HuH-7 (cell line): Measurements from ENCODE around the gene ZBTB4.

Experiments used
- DNase-seq: peaks from one replicate; pipeline ENCODE4 v3.0.0; 2011; ENCODE audit warnings: low spot score

Gene ZBTB4

GRCh38 chr17:7421186-7421585, 58.2 kb downstream of the ZBTB4 start:
- DNase-seq = no peak

GRCh38 chr17:7419819-7420610, 59.4 kb downstream of the ZBTB4 start, which contains the start of gene SPEM1:
TSS of gene SPEM1 (plus strand) at chr17:7420324. CDS start at chr17:7420385, 61 bp downstream.
- no peak for DNase-seq

- DNase-seq = no peak
These were observed 60.8 kb downstream of the ZBTB4 start for GRCh38 chr17:7418472-7419152.

- DNase-seq = no peak
These were observed 62.3 kb downstream of the ZBTB4 start for GRCh38 chr17:7417056-7417655.

- DNase-seq = no peak
These were observed 63.1 kb downstream of the ZBTB4 start for GRCh38 chr17:7416323-7416722.

- DNase-seq = no peak
These were observed 63.6 kb downstream of the ZBTB4 start for GRCh38 chr17:7415784-7416183.

GRCh38 chr17:7414837-7415236, 64.6 kb downstream of the ZBTB4 start:
- DNase-seq = no peak

- no peak for DNase-seq
These were observed 66.0 kb downstream of the ZBTB4 start for GRCh38 chr17:7413346-7413985.

GRCh38 chr17:7411427-7411750, 68.0 kb downstream of the ZBTB4 start:
- DNase-seq = no peak

- DNase-seq = no peak
These were observed 68.6 kb downstream of the ZBTB4 start for GRCh38 chr17:7410634-7411426.

- DNase-seq = no peak
These were observed 69.7 kb downstream of the ZBTB4 start for GRCh38 chr17:7409716-7410115.
